Measurements from ENCODE around the gene SRGAP2B.
"Not testable (repeated sequence)": the region's sequence is repeated elsewhere in the genome, so short reads cannot be mapped to it uniquely, and the experiment has no call there.

The SRGAP2B gene

DNA sequence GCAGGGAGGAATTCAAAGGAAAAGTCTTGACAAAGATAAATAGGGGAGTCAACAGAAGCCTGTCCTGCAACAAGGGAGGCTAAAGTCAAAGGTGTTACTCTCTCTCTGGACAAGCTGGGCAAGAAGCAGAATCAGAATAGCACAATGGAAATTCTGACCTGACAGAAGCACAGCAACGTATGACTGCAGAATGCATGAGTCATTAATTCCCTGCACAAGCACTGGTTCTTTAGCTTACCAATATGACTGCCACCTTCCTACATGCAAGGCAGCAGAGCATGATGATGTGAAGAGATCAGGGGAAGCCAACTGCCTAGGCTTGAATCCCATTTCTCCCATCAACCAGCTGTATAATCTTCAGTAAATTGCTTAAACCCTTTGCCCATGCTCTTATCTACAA, 153.4 kb downstream of the SRGAP2B start:
- DNase-seq: not testable (repeated sequence)

GRCh38 chr1:144940054-144940453, 155.1 kb downstream of the SRGAP2B start:
- DNase-seq: not testable (repeated sequence)

- DNase-seq: not testable (repeated sequence)
Measured at GRCh38 chr1:144938627-144939026, 156.5 kb downstream of the SRGAP2B start.

DNA sequence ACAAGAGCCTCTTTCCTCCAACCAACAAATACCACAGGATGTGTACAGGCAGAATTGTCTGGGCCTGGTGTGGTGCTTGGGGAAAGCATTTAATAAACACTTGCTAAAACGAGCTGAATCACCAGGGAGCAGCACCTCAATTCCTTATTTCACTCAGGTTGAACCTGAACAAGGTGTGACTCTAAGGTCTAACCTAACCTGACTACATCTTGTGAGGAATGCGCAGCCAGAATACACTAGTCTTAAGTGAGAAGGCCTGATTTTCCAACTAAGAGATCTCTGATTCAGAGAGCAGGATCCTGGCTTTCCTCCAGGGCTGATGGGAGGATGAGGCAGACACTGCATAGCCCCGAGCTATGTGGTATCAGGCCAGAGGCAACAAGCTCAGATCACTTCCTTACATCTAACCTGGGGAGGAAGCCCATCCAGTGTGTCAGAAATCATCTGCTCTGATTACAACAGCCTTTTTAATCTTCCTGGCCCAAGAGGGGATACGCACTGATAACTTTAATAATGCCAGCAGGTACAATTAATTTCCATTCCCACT, 158.9 kb downstream of the SRGAP2B start:
- not testable (repeated sequence) for DNase-seq

GRCh38 chr1:144935310-144935709, 159.8 kb downstream of the SRGAP2B start:
- not testable (repeated sequence) for DNase-seq

DNA sequence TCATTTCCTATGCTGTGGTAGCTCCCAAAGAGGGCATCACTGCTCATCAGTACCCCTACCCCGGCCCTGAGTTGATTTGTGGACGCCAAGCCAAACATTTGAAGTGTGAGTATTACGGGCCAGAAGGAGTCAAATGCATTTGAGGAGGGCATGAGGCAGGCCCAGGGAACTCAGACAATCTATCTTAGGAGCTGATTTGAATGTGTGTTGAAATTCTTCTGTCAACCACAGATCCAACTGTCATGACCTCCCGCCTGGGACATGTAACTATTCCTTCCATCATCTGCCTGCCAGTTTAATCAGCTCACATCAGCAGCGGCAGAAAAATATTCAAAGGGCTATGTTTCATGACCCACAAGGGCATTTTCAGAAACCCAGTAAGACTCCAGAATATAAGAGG, 162.1 kb downstream of the SRGAP2B start:
- DNase-seq: not testable (repeated sequence)

DNA sequence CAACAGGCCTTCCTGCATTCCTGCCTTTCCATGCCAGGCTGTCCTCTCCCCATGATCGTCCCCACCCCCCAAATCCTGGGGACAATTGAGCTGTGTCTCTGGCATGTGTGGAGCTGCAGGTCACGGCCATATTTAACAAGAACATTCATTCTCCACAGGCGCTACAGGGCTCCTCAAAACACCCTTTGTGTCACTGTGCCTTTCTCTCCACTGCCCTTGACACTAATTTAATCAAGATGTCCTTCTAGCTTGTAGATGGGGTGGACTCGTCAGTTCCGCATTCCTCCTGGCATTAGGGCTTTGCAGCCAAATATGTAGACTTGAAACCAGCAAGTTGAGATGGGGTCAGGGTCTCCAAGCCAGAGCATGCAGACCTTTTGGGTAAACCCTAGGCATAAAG, 163.0 kb downstream of the SRGAP2B start:
- DNase-seq: not testable (repeated sequence)

DNA sequence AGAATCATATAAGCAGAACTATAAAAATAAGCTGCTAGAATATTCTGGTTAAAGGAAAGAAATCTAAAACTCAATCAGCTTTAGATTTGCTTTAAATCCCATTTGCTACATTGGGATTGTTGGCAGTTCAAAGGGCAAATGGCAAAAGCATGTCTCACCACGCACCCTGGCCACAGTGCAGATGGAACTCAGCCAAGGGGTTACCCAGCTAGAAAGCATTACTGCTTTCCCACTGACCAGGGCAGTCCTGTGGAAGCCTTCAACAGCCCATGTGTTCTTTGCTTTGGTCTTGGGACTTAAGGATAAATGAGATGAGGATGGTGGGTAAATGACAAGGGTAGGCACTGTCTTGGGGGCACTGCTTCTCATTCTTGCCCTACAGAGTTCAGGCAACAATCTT, 163.6 kb downstream of the SRGAP2B start:
- not testable (repeated sequence) for DNase-seq

DNA sequence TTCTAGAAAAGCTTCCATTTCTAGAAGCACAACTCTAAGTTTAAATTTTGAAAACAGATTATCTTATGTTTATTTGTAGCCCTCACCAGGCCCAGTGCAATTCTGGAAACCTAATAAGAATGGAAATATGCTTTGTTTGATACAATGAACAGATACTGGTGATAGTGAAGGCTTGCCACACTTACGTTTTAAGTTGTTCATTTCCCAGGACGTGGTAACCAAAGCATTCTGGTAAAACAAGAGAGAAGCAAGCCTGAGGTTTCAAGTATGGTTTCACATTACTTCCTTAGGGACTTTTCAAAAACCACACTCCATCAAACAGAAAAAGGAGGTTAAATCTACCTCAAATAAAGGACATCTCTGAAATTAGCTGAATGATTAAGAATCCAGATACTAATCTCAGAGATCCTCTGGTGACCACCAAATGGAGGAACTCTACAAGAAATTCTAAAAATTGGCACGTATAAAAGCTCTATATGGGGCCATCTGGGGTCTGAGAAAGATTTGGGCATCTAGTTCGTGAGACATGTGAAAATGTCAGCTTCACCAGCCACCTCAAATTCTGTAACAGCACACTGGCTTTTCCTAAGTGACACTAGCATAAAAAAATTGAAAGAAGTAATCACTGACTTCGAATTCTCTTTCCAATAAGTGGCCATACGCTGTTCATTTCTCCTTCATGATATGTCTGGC, 164.9 kb downstream of the SRGAP2B start:
- not testable (repeated sequence) for DNase-seq

- peak; percentile 5 for DNase-seq
Measured at GRCh38 chr1:144927292-144927691, 167.8 kb downstream of the SRGAP2B start.

DNA sequence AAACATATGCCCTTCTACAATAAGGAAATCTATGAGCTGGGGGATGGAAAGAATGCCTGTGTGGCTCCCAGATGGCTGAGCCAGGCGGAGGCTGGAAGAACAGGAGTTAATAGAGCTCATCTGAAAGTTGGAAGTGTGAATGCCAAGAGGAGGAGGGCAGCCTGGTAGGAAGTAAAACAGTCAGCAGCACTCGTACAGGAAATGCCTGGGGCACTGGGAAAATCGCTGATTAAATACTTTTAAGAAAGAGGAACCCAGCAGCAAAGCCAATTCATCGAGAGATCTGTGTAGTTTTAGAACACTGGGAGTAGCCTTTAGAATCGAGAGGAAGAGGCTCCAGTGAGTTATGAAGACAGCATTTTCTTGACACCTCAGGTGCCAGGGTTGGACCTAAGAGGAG, 171.5 kb downstream of the SRGAP2B start:
- DNase-seq: not testable (repeated sequence)

DNA sequence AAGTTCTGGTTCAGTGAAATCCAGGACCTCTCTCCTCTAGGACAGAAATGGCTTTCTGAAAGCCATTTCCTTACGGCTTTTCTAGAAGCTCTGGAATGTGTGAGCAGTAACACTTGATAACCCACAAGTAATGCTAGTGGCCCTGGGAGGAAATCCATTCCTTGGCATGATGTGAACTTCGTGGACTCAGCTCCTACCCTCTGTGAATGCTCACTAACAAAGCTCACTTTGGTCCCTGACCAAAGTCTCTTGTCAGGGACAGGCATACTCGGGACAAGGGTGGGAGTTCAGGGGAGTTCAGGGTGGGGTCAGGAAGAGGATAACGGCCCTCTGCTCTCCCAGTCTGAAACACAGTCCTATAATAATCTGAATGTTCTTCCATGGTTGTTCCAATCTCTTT, 172.3 kb downstream of the SRGAP2B start:
- not testable (repeated sequence) for DNase-seq

- DNase-seq: not testable (repeated sequence)
Measured at GRCh38 chr1:144919106-144919505, 176.0 kb downstream of the SRGAP2B start.

DNA sequence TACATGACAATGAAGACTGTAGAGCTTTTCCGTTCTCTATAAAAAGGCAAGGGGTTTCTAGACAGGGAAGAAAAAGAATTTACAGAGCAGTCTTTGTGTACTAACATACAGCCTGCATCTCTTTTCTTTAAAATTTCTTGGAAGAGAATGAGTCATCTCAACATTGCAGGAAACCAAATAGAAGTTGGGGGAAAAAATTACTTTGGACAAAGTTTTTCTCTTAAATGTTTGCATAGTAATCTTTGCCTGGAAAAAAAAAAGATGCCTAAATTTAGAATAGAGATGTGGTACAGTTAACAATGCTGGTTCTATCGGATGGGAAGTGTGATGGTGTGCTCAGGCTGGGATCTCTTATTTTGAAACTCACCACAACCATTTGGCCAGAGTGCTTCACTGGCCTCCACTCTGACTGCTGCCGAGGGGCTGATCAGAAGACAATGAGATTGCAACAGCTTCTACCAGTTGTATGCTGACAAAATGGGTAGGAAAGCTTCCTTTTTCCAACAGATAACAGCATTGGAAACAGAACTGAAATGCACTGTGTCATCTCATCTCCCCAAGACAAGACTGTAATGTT, 177.0 kb downstream of the SRGAP2B start:
- not testable (repeated sequence) for DNase-seq

- DNase-seq: not testable (repeated sequence)
Measured at GRCh38 chr1:144917154-144918026, 177.7 kb downstream of the SRGAP2B start.

GRCh38 chr1:144913977-144914734, 181.0 kb downstream of the SRGAP2B start:
- not testable (repeated sequence) for DNase-seq

- not testable (repeated sequence) for DNase-seq
Measured at GRCh38 chr1:144913458-144913857, 181.7 kb downstream of the SRGAP2B start.

DNA sequence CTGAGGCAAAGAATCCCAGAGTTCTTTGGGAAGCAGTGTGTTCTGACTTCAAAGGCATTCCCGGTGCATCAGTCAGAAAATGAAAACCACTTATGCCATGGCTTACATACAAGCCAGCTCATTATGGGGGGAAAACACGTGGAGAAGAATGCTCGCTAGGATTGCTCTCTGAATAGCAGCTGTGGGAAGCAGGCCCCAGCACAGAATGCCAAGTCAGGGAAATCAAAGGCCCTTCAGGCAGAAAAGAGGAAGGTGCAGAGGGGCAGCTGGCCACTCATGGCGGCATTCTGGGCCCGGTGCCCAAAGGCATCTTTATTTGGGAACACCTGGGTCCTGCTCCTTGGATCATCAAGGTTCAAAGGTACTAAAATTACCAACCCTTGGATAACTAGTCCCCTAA, 184.4 kb downstream of the SRGAP2B start:
- DNase-seq: not testable (repeated sequence)

DNA sequence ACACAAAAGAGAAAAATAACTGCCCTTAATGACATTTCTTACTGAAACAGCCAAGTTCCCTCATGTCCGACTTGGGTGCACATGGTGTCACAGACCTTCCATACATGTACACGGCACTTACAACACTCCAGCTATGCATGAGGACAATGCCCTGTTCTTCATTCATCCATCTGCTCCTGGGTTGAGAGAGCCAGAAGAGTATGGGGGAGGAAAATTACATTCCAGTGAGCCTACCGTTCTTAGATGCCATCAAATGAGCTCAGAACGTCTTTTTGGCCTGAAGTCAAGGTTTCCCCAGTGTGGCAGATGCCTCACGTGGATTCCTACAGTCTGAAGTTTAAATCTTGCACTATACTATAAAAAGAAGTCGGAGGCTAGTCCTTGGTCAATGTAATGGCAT, 194.3 kb downstream of the SRGAP2B start:
- not testable (repeated sequence) for DNase-seq

GRCh38 chr1:144894454-144895201, 200.5 kb downstream of the SRGAP2B start:
- DNase-seq: not testable (repeated sequence)

GRCh38 chr1:144893710-144894438, 201.3 kb downstream of the SRGAP2B start:
- not testable (repeated sequence) for DNase-seq
